NCI-H345 treated with DMSO at 0.1 percent for 48 hours (cell line): ENCODE data around the gene CARD11.

ENCODE experiments used
- DNase-seq: peaks from one replicate; lab custom pipeline; 2025; ENCODE audit not compliant: unreplicated experiment; lab: John Stamatoyannopoulos, UW

The CARD11 gene

DNA sequence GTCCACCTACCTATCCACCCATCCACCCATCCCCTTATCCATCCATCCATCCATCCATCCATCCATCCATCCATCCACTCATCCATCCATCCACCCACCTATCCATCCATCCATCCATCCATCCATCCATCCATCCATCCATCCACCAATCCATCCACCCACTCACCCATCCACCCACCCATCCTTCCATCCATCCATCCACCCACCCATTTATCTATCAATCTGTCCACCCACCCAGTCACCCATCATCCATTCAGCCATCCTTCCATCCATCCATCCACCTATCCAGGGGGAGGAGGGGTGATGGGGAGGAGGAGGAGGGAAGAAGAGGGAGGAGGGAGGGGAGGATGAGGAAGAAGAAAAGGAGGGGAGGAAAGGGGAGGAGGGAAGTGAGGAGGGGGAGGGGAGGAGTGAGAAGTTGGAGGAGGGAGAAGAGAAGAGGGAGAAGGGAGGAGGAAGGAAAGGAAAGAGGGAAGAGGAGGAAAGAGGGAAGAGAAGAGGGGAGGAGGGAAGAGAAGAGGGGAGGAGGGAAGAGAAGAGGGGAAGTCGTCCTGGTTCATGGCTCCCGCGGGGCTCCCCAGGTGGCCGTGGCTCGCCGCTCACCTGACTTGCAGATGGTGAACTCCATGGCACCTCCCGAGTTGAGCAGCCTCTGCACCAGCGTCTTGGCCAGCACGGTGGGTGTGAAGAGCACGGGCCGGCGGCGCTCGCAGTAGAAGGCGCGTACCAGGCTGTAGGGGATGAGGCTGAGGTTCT lies 130.8 kb downstream of the CARD11 start:
- DNase-seq = no peak

GRCh38 chr7:2911466-2911865 lies 132.2 kb downstream of the CARD11 start:
- DNase-seq = no peak

DNA sequence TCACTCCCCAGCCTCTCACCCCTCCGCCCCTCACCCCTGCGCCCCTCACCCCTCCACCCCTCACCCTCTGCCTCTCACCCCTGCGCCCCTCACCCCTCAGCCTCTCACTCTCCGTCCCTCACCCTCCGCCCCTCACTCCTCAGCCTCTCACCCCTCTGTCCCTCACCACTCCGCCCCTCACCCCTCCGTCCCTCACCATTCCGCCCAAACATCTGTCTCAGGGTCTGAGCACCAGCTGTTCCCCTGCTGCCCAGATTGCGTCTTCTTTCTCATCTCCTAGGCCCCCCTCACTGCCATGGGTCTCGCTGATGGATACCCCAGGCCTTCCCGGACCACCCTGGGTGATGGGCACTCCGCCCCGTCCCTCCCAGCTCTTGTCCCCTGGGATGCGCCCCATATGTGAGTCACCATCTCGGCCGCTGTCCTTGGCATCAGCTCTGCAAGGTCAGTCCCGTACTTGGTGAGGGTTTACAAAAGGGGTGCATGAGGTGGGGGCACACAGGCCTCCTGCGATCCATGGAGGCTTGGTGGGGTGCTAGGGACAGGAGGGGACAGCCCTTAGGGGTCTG lies 134.1 kb downstream of the CARD11 start:
- no peak for DNase-seq

DNA sequence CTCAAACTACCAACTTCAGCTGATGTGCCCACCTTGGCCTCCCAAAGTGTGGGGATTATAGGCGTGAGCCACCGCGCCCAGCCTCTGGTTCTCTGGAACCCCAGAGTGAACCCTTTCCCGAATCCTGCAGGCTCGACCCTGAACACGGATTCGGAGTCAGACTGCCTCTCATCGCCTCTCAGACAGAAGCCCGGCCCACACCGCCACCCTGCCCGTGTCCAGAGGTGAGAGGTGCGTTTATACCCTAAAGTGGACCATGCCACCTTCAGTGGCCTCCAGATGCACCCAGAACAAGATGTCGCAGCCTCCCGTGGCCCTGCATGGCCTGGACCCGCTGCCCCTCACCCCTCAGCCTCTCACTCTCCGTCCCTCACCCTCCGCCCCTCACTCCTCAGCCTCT lies 134.6 kb downstream of the CARD11 start:
- no peak for DNase-seq

GRCh38 chr7:2908103-2908683 lies 135.5 kb downstream of the CARD11 start:
- no peak for DNase-seq

DNA sequence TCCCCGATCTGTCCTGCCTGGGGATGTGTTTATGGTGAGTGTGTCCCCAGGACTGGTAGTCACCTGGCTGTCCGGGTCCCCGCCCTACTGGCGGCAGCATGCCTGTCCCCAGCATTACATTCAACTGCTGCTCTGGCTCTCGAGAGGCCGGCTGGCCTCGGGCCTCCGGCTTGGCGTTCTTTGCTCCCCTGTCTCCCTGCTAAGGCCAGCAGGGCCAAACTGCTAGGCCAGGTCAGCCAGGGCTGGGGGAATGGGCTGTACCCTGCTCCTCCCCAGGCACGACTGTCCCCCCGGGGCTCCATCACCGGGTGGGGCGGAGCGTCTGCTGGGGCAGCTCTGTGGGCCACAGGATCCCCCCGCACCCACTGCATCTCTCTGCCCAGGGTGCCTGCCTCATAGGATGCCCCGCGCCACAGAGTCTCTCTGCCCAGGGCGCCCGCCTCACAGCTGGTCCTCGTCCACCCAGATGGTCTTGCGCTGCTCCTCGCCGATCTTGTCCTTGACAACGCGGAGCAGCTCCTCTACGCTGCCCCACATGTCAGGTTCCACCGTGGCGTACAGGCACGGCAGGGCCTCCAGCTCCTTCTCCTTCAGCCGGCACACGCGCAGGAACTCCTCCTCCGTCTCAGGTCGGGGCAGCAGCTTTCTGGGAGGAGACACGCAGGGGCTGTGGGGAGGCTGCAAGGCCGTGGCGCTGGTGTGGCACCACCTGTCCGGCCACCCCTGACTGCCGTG lies 137.3 kb downstream of the CARD11 start:
- no peak for DNase-seq

- no peak for DNase-seq
Observed at GRCh38 chr7:2905500-2905899, 138.2 kb downstream of the CARD11 start.

DNA sequence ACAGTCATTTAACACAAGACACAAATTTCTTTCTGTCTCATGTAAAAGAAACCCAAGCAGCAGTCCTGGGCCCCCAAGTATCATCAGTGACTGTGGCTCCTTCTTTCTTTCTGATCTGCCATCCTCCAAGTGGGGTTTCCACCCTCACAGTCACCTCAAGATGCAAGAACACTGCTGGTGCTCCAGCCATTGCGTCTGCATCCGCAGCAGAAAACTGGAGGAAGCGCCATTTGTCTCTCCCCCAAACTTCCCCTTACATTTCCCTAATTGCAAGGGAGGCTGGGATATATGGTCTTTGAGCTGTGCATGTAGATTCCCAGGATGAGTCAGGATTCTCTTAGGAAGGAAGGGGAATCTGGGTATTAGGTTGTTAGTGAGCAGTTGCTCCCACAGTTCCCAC lies 138.6 kb downstream of the CARD11 start:
- DNase-seq = no peak

- no peak for DNase-seq
Observed at GRCh38 chr7:2904202-2904601, 139.5 kb downstream of the CARD11 start.

- no peak for DNase-seq
Observed at GRCh38 chr7:2903682-2904162, 139.9 kb downstream of the CARD11 start.

DNA sequence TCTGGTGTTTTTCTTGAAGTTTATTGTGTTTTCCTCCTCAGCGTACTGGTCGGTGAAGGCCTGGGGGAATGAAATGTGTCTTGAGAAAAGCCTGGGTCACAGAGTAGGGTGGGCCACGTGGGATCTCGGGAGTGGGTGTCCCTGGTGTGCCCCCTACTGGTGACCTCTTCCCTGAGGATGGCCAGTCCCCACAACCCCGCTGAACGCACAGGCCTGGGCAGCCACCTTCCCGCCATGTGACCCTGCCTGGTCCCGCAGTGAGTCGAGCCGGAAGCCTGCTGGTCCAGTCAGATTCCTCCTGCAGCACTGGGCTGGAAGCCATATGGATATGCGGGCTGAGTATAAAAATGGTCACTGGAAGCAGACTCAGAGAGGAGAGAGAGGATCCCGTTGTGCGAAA lies 146.6 kb downstream of the CARD11 start:
- DNase-seq = no peak

DNA sequence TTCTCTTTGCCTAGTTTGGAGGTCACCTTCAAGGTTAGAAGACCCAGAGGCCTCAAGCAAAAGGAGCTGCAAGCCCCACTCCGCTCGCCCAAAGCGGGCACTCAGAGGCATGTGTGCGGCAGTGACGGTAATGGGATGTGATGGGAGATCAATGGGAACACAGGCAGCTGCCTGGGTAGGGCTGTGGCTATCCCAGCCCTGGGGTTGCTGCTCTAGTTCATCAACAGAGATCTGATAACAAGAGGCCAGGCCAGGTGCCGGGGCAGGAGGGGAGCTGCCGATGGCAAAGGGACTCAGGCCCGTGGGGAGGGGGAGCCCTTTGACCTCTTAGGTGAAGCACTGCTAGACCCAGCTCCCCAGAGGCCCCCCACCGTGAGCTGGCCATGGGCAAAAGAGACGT lies 147.5 kb downstream of the CARD11 start:
- no peak for DNase-seq

DNA sequence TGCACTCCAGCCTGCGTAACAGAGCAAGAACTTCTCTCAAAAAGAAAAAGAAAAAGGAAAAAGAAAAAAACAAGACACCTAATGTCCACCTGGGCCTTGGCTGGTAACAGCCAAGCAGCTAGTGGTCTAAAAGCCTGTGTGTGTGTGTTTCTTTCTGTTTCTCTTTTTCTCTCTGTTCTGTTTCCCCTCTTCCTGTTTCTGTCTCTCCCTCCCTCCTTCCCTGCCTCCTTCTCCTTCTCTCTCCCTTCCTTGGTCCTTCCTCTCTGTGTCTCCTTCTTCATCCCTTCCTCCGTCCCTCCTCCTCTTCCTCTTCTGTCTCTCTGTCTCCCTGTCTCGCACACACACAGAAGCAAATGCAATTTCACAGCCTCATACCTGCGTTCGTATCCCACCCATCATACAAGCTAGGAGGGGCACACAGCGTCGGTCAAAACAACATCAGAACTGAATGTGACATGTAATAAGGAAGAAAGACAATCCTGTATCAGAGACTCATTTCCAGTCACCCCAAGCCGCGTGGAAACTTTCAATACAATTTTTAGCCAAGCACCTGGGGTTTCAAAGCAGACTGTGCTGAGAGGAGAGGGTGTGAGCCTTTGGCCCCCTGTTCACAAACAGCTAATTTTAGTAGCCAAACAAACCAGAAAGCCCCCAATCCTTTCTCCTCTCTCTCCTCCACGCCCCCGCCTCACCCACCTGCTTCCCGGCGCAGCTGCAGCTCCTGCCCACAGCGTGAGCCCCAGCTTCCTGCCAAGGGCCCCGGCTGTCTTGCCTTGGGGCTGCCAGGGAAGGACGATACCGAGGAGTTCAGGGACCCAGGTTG lies 149.3 kb downstream of the CARD11 start:
- no peak for DNase-seq

- no peak for DNase-seq
Observed at GRCh38 chr7:2893411-2893861, 150.2 kb downstream of the CARD11 start.

- no peak for DNase-seq
Observed at GRCh38 chr7:2892549-2892948, 151.1 kb downstream of the CARD11 start.

GRCh38 chr7:2887816-2888215 lies 155.9 kb downstream of the CARD11 start:
- no peak for DNase-seq

DNA sequence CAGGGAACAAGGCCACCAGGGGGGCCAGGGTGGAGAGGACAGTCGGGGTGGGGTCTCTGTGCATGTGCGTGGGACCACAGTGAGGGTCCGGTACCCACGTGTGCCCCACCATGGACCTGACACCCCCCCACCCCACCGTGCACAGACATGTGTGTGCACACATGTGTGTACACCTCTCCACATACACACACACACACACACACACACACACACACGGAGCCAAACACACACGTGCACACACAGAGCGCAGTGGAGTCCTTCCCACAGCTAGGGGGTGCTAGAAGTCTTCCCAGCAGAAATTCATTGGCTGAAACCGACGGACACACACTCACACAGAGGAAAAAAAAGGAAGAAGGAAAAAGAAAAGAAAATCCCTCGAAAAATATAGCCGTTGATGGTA lies 156.8 kb downstream of the CARD11 start:
- peak; percentile 35 for DNase-seq

- DNase-seq = no peak
Observed at GRCh38 chr7:2886391-2886790, 157.3 kb downstream of the CARD11 start.

GRCh38 chr7:2884161-2884560 lies 159.5 kb downstream of the CARD11 start:
- no peak for DNase-seq

DNA sequence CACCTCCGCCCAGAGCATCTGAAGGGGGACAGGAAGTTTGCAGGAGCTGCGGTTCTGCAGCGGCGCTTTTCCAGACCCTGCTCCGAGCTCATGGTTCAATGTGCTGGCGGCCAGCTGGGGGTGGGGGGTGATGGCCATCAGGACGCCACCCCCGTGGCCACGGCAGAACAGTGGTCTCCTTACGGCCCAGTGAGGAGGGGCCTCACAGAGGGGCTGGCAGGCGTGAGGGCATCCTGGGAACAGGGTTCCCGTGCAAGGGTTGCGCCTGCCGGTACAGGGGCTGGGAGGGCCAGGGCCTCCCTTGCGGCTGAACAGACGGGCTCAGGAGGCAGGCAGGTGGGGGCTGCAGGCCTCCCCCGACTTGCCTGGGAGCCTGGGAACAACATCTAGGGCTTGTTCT lies 160.6 kb downstream of the CARD11 start:
- no peak for DNase-seq

GRCh38 chr7:2882111-2882510 lies 161.6 kb downstream of the CARD11 start:
- DNase-seq = no peak
